Hepatocyte (in vitro differentiated cells): ENCODE measurements around the gene CIP2A. TPM values are rescaled to one million over a fixed set of nuclear protein-coding genes. Genes with fewer than 3 reads are reported as not detected.

Experiments used
- DNase-seq: peaks from one replicate; pipeline ENCODE4 v3.0.0-alpha.2; 2016; ENCODE audit warnings: low spot score
- H2AFZ ChIP-seq: fragments of 200-600 bp; sonication (generic); 2 replicates; pipeline ENCODE4 v1.6.0; 2016; ENCODE audit warnings: antibody characterized with exemption, mild to moderate bottlenecking
- H3K27ac ChIP-seq: fragments of 200-600 bp; sonication (generic); 2 replicates; pipeline ENCODE4 v1.5.1; 2016; ENCODE audit warnings: mild to moderate bottlenecking
- H3K27me3 ChIP-seq: fragments of 200-600 bp; sonication (generic); 2 replicates; pipeline ENCODE4 v1.6.1; 2016
- H3K36me3 ChIP-seq: fragments of 200-600 bp; sonication (generic); replicated peaks from 2 replicates; pipeline ENCODE4 v1.5.1; 2016; ENCODE audit warnings: low read depth; ENCODE audit not compliant: insufficient read depth
- H3K4me1 ChIP-seq: fragments of 200-600 bp; sonication (generic); 2 replicates; pipeline ENCODE4 v1.5.1; 2016; ENCODE audit warnings: mild to moderate bottlenecking, moderate library complexity; ENCODE audit not compliant: insufficient read depth
- H3K4me2 ChIP-seq: fragments of 200-600 bp; sonication (generic); 2 replicates; pipeline ENCODE4 v1.6.0; 2016
- H3K4me3 ChIP-seq: fragments of 200-600 bp; sonication (generic); 2 replicates; pipeline ENCODE4 v1.5.1; 2016; ENCODE audit warnings: mild to moderate bottlenecking
- H3K79me2 ChIP-seq: fragments of 200-600 bp; sonication (generic); 2 replicates; pipeline ENCODE4 v1.6.0; 2017; ENCODE audit warnings: mild to moderate bottlenecking
- H3K9me2 ChIP-seq: fragments of 200-600 bp; sonication (generic); replicated peaks from 2 replicates; pipeline ENCODE4 v1.6.0; 2017; ENCODE audit warnings: mild to moderate bottlenecking; ENCODE audit not compliant: insufficient read depth
- H3K9me3 ChIP-seq: fragments of 200-600 bp; sonication (generic); 2 replicates; pipeline ENCODE4 v1.5.1; 2016; ENCODE audit warnings: low read depth, mild to moderate bottlenecking
- H4K20me1 ChIP-seq: fragments of 200-600 bp; sonication (generic); 2 replicates; pipeline ENCODE4 v1.6.0; 2016; ENCODE audit warnings: mild to moderate bottlenecking; ENCODE audit not compliant: insufficient read depth, poor library complexity, severe bottlenecking
- EZH2 ChIP-seq: fragments of 200-600 bp; sonication (generic); IDR thresholded peaks from 2 replicates; pipeline ENCODE4 v1.6.1; 2016; ENCODE audit warnings: antibody characterized with exemption, mild to moderate bottlenecking, borderline replicate concordance
- EZH2phosphoT487 ChIP-seq: fragments of 200-600 bp; sonication (generic); IDR thresholded peaks from one replicate; pipeline ENCODE4 v1.6.1; 2018; ENCODE audit warnings: antibody characterized with exemption, mild to moderate bottlenecking, low read depth, moderate library complexity; ENCODE audit not compliant: unreplicated experiment, severe bottlenecking
- WGBS: methylation state at CpG from one replicate; pipeline ENCODE4 v1.1.6; 2016; ENCODE audit warnings: low lambda C conversion rate; ENCODE audit errors: missing lambda C conversion rate; 5-methylcytosine and 5-hydroxymethylcytosine counted together
- polyA plus RNA-seq: library from polyadenylated mRNA; unstranded; fragments of >200 nt; fragmentation: Nextera tagmentation; extraction: Ambion mirVana; gene quantifications from 2 replicates; pipeline ENCODE4 v1.2.1, GENCODE V29; 2016
- small RNA-seq: library from RNA; depleted of rRNA; stranded (forward); fragments of <200 nt; gene quantifications from one replicate; pipeline ENCODE3, GENCODE V24; 2014
- total RNA-seq: library from RNA; depleted of rRNA; stranded (reverse); fragments of >200 nt; gene quantifications from 2 replicates; pipeline ENCODE4 v1.2.3, GENCODE V29; 2014
- TF ChIP-seq, protein P1 (sequence below): fragments of 200-600 bp; sonication (generic); IDR thresholded peaks from 2 replicates; pipeline ENCODE4 v1.5.1; 2016; ENCODE audit warnings: antibody characterized with exemption, mild to moderate bottlenecking; ENCODE audit not compliant: poor library complexity

CIP2A gene
- total and polyA plus RNA-seq, 2 experiments from 2014 or later, result 3.7 to 9.8 TPM

DNA sequence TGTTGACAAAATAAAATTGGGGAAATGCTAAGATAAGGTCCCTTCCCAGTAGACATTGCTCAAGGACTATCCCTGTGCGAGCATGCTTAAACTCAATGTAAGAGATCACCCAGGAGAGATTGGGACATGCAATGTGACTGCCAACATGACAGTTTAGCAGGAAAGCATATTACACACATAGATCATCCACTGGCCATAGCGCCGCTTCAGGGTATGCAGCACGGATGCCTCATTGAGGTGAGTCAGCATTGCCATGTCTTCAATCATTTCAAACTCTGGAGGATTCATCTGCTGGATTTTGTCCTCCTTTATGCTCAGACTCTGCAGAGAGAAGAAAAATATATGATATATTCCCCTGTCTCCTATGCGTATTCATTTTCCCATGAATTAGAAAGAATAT lies 87.7 kb downstream of the CIP2A start:
- 92% methylated on average over 5 of the region's 5 CpGs for WGBS
- no peaks in the 10 kb centered on the region for H3K79me2 ChIP-seq

GRCh38 chr3:108500728-108501127 lies 88.5 kb downstream of the CIP2A start:
- no peaks in the 10 kb centered on the region for H3K9me2 ChIP-seq
- no peaks in the 10 kb centered on the region for H3K9me3 ChIP-seq
- H3K4me2 ChIP-seq, result no peak overlapping the region
- no peaks in the 10 kb centered on the region for H3K27me3 ChIP-seq
- H4K20me1 ChIP-seq, result no peaks in the 10 kb centered on the region
- WGBS, result 86% methylated on average over 1 of the region's 1 CpG
- no peak overlapping the region for H2AFZ ChIP-seq
- H3K27ac ChIP-seq, result no peak overlapping the region
- H3K79me2 ChIP-seq, result no peaks in the 10 kb centered on the region
- no peak overlapping the region for H3K4me3 ChIP-seq
- TF ChIP-seq EZH2, result no peak
- TF ChIP-seq, protein P1, sequence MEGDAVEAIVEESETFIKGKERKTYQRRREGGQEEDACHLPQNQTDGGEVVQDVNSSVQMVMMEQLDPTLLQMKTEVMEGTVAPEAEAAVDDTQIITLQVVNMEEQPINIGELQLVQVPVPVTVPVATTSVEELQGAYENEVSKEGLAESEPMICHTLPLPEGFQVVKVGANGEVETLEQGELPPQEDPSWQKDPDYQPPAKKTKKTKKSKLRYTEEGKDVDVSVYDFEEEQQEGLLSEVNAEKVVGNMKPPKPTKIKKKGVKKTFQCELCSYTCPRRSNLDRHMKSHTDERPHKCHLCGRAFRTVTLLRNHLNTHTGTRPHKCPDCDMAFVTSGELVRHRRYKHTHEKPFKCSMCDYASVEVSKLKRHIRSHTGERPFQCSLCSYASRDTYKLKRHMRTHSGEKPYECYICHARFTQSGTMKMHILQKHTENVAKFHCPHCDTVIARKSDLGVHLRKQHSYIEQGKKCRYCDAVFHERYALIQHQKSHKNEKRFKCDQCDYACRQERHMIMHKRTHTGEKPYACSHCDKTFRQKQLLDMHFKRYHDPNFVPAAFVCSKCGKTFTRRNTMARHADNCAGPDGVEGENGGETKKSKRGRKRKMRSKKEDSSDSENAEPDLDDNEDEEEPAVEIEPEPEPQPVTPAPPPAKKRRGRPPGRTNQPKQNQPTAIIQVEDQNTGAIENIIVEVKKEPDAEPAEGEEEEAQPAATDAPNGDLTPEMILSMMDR, result no peak
- DNase-seq, result no peak
- no peaks in the 10 kb centered on the region for H3K36me3 ChIP-seq
- H3K4me1 ChIP-seq, result no peaks in the 10 kb centered on the region

More for the DNA sequence above, 87.7 kb downstream of the CIP2A start:
- no peak overlapping the region for H3K27ac ChIP-seq
- H3K4me2 ChIP-seq, result no peak overlapping the region
- no peak overlapping the region for H3K4me3 ChIP-seq
- no peak for TF ChIP-seq EZH2phosphoT487
- TF ChIP-seq, protein P1, result no peak
- no peak for TF ChIP-seq EZH2
- no peak for DNase-seq
- no peaks in the 10 kb centered on the region for H4K20me1 ChIP-seq
- no peaks in the 10 kb centered on the region for H3K9me3 ChIP-seq
- H3K9me2 ChIP-seq, result no peaks in the 10 kb centered on the region
- H3K27me3 ChIP-seq, result no peaks in the 10 kb centered on the region
- H2AFZ ChIP-seq, result no peak overlapping the region
- H3K4me1 ChIP-seq, result no peaks in the 10 kb centered on the region
- H3K36me3 ChIP-seq, result no peaks in the 10 kb centered on the region

Small RNA genes within 50 kb of the gene (small RNA-seq; reads per million reads assigned to genes)
- gene RF00156, result not detected

Other genes with a start within 250 kb of the CIP2A start
- gene MYH15, start 78.8 kb downstream of the CIP2A start, total RNA-seq, result 1.5 and 1.6 TPM in 2 replicates
- gene MYH15, start 78.8 kb downstream of the CIP2A start, polyA plus RNA-seq, result 1.5 and 2.4 TPM in 2 replicates
- gene DZIP3, start 284 bp upstream of the CIP2A start, total RNA-seq, result 16.3 and 18.5 TPM in 2 replicates
- gene DZIP3, start 284 bp upstream of the CIP2A start, polyA plus RNA-seq, result 6.0 and 10.8 TPM in 2 replicates
- not detected in 2 replicates for gene RETNLB, start 168.0 kb upstream of the CIP2A start, total RNA-seq
- gene RETNLB, start 168.0 kb upstream of the CIP2A start, polyA plus RNA-seq, result not detected in 2 replicates
- not detected in 2 replicates for gene TRAT1, start 233.3 kb upstream of the CIP2A start, total RNA-seq
- not detected in 2 replicates for gene TRAT1, start 233.3 kb upstream of the CIP2A start, polyA plus RNA-seq